ENCODE data around the gene UBE3C.
A peak's percentile ranks its signal among the peaks of the same experiment; 100 is the strongest.
"Not testable (repeated sequence)": the region's sequence is repeated elsewhere in the genome, so short reads cannot be mapped to it uniquely, and the experiment has no call there.

The UBE3C gene

GRCh38 chr7:157228864-157229422 is 90.2 kb downstream of the UBE3C start:
- intact Hi-C loops (cut with DNase I): loop anchor here (10.0 kb wide), 1 partner anchor 94 kb away; the partner anchor contains the start of gene UBE3C
- DNase-seq: no peak

DNA sequence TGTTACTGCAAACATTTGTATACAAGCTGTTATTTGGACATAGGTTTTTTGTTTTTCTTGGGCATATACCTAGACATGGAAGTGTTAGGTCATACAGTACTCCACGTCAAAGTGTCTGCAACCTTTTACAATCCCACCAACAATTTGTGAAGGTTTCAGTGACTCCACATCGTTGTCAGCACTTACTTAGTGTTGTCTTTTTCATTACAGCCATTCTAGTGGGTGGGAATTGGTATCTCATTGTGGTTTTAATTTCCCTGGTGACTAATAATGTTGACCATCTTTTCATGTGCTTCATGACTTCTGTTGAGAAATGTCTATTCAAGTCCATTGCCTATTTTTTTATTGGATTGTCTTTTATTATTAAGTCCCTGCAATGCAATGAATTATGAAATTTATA is 95.0 kb downstream of the UBE3C start:
- intact Hi-C loops (cut with DNase I): no loop called here

DNA sequence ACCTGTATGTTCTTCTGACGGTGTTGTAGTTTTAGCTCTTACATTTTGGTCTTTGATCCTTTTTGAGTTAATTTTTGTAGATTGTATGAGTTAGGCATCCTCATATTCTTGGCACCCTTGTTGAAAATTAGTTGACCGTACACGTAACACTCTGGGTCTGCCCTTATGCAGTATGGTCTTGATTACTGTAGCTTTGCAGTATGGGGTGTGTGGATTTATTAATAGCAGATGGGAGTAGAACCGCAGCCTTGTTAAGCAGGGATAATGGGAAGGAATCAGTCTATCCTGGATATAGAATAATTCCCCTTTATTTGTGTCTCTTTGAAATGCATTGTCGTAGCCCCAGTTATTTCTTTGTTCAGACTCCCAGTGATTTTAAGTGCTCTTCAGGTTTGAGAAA is 95.5 kb downstream of the UBE3C start:
- DNase-seq: no peak
- intact Hi-C loops (cut with DNase I): no loop called here

More for the DNA sequence above, 95.0 kb downstream of the UBE3C start:
- no peak for DNase-seq

- intact Hi-C loops (cut with DNase I): no loop called here
- no peak for DNase-seq
Measured at GRCh38 chr7:157235357-157236333, 96.9 kb downstream of the UBE3C start.

GRCh38 chr7:157238087-157238486 is 99.4 kb downstream of the UBE3C start:
- no peak for DNase-seq
- intact Hi-C loops (cut with DNase I): no loop called here

GRCh38 chr7:157239571-157240270 is 101.0 kb downstream of the UBE3C start:
- no peak for DNase-seq
- intact Hi-C loops (cut with DNase I): no loop called here

GRCh38 chr7:157241631-157242030 is 102.9 kb downstream of the UBE3C start:
- intact Hi-C loops (cut with DNase I): no loop called here
- no peak for DNase-seq

DNA sequence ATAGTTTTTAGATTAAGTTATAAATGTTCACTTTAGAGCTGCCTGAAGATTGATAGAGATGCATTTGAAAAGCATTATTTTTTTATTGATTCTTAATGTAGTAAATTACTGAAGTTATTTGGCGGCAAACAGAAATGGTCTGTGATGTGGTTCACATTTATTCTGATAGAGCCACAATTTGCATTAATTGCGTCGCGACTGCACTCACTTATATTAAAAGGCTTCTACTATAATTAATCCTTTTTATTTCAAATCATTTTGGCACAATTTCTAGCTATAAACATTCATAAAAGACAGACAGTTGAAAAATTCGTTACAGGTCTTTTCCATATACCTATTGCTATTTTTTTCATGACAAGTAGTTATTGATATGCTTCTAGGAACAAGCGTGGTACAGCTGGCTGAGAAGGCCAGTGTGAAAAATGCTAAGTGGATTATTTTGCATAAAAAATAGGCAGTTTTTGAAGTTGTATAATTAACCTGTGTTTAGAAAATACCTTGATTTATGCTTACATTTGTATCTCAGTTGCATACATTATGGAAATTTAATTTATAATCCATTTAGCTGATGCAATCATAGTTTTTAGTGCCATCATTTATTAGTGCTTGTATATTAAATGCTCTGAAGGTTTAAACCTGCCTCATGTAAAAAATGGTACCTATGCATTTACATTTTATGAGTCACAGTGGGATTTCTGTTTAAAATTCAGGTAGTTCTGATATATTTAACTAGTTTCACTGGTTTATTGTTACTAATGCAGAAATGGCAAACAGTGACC is 106.0 kb downstream of the UBE3C start:
- intact Hi-C loops (cut with DNase I): no loop called here
- DNase-seq: no peak

- no peak for DNase-seq
- intact Hi-C loops (cut with DNase I): no loop called here
Measured at GRCh38 chr7:157246052-157246451, 107.3 kb downstream of the UBE3C start.

DNA sequence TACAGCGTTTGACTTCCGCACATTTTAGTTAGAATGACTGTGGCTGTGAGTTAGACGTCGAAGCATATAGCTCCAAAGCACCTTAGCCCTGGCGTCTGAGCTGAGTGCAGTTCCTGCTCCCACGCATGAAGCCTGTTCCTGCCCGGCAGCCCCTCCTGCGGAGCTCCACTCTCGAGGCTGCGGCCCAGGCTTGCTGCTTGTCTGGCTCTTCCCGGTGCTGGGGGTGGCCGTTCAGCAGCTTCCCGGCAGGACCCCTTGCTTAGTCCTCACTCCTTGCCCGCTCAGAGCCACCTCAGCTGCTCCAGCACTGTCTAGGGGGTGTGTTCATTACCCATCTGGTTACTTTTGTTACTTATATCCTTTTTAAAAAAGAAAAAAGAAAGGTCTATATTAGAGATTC is 109.9 kb downstream of the UBE3C start:
- DNase-seq: no peak

DNA sequence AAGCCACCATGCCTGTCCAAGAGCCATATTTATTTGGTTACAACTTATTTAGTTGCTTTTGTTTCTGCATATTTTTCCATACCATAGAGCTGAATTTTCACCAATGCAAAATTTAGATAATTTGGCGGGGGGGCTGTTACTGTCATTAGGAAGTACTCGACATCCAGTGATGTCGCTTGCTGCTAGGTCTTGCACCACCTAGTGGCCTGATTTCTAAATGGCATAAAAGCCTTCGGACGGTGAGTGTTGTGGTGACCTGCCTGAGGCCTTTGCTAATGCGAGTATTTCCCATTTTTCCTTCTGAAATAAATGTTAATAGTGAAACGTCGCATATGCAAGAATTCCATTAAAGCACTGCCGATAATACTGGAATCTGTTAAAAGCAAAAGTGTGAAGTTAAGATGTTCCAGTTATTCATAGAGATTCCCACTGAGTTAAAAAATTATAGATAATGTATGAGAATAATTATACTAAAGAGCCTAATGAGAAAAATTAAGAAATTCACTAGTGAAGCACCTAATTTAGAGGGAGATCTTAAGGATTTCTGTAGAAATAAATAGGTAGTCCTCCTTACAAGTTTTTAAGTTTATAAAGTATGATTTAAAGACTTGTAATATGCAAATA is 112.0 kb downstream of the UBE3C start:
- intact Hi-C loops (cut with DNase I): loop anchor here (2.0 kb wide), 1 partner anchor 342 kb away; no protein-coding TSS in a partner anchor
- DNase-seq: peak in 4 of 10 donors; percentile 22 to 79 (median 32)

More for the DNA sequence above, 109.9 kb downstream of the UBE3C start:
- intact Hi-C loops (cut with DNase I): no loop called here

DNA sequence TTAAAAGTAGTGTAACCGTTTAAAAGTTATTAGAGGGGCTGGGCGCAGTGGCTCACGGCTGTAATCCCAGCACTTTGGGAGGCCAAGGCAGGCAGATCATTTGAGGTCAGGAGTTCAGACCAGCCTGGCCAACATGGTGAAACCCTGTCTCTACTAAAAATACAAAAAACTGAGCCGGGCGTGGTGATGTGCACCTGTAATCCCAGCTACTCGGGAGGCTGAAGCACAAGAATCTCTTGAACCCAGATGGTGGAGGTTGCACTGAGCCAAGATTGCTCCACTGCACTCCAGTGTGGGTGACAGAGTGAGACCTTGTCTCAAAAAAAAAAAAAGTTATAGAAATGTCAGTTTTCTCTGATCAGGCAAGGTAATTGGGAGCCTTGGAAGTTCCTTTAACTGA is 113.1 kb downstream of the UBE3C start:
- not testable (repeated sequence) for DNase-seq
- intact Hi-C loops (cut with DNase I): loop anchor here (2.0 kb wide), 1 partner anchor 343 kb away; no protein-coding TSS in a partner anchor

GRCh38 chr7:157253850-157254249 is 115.1 kb downstream of the UBE3C start:
- DNase-seq: peak; percentile 63 to 97 (median 80)
- intact Hi-C loops (cut with DNase I): no loop called here

GRCh38 chr7:157254781-157255180 is 116.1 kb downstream of the UBE3C start:
- intact Hi-C loops (cut with DNase I): not testable (repeated sequence)

DNA sequence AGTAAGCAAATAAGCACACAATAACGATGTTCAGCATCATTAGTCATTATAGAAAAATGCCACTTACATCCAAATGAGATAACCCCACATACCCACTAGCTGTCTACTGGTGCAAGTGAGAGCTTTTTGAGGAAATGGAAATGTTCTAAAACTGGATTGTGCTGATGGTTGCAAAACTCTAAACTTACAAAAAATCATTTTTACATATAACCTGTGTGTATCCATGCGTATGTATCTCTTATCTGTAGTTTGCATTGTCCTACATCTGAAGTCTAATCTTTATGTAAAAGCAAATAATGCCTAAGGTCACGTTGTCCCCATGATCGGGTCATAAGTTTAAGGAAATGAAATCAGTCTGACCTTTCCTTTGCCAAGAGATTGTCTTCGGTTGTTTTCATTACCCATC is 116.5 kb downstream of the UBE3C start:
- DNase-seq: no peak
- intact Hi-C loops (cut with DNase I): no loop called here

More at GRCh38 chr7:157254781-157255180, 116.1 kb downstream of the UBE3C start:
- DNase-seq: not testable (repeated sequence)

DNA sequence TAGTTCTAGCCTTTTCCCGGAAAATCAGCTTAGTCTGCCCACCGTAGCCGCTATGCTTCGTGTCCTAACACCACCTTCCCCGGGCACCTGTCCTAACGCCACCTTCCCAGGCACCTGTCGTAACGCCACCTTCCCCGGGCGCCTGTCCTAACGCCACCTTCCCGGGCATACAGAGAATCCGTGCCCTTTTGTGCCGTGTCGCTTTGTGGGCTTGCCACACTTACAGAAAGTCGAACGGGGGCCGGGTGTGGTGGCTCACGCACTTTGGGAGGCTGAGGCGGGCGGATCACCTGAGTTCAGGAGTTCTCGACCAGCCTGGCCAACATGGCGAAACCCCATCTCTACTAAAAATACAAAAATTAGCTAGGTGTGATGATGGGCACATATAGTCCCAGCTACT is 124.4 kb downstream of the UBE3C start:
- peak in 1 of 10 donors; percentile 27 for DNase-seq
- intact Hi-C loops (cut with DNase I): no loop called here

DNA sequence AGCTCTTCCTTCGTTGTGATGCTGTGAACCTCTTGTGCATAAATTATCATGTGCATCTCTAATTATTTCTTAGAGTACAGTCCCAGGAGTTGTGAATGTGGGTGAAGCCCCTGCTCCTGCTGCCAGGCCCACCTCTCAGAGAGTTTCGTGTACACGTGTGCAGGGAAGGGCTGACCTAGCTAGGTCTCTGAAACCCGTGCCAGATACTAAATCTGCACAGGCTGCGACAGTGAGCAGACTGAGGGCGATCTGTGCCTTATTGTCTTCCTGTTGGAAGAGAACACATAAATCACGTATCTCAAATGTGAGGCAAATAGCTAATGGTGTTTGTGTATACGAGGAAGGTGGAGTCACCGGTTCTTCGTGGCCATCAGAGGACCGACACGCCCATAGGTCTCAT is 126.3 kb downstream of the UBE3C start:
- peak in 1 of 10 donors; percentile 68 for DNase-seq
- intact Hi-C loops (cut with DNase I): no loop called here

DNA sequence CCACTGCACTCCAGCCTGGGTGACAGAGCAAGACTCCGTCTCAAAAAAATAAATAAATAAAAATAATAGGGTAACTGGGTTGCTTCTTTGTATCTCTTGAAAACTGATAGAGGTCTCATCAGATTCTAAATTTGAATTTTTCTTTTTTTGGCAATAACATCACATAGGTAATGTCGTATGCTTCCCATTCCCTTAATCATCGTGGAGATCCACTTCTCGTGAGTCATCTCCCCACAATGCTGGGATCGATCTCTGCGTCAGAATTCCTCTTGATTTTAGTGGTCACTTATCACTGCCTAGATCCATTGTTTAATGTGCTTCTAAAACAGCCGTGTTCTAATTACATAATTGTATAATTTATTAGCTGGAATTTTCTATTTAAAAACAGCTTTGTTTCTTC is 127.5 kb downstream of the UBE3C start:
- intact Hi-C loops (cut with DNase I): no loop called here
- DNase-seq: no peak

DNA sequence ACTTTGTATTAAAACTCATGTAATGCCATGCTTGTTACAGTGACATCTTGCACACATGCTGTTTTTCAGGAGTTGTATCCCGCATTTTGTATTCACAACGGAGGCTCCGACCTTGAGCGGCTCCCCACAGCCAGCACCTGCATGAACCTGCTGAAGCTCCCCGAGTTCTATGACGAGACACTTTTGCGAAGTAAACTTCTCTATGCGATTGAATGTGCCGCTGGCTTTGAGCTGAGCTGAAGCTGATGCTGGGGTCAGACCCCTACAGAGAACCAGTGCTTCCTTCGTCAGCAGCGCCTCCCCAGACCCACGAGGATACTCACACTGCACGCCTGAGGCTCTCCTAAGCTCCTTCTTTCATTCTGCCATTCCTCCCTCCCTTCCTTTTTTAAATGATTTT is 128.8 kb downstream of the UBE3C start:
- intact Hi-C loops (cut with DNase I): no loop called here
- DNase-seq: peak in 1 of 10 donors; percentile 65

GRCh38 chr7:157267956-157268355 is 129.2 kb downstream of the UBE3C start:
- no peak for DNase-seq
- intact Hi-C loops (cut with DNase I): no loop called here

Measured in posterior cingulate gyrus (tissue), 11 donors.